Activated B cell treated with CpG ODN at 0.5 μM for 24 hours (primary cell): ENCODE data around the gene IRF2BP2. TPM values are rescaled to one million over a fixed set of nuclear protein-coding genes. Genes with fewer than 3 reads are reported as not detected.

Source experiments
- ATAC-seq: fragments of 200-7000 bp; cut with Tn5 transposase; one replicate; pipeline ENCODE4 v1.10.0; 2021; ENCODE audit warnings: low read depth, mild to moderate bottlenecking, moderate library complexity
- CTCF ChIA-PET: fragments of 350-600 bp; sonication (Branson Sonifier 250); formaldehyde crosslinking; loops from one replicate; lab custom pipeline; 2021; ENCODE audit warnings: antibody characterized with exemption; lab: Charles Lee
- POLR2A ChIA-PET: fragments of 350-600 bp; sonication (Branson Sonifier 250); formaldehyde crosslinking; loops from one replicate; lab custom pipeline; 2021; ENCODE audit warnings: antibody characterized with exemption; lab: Charles Lee
- DNase-seq: peaks from one replicate; pipeline ENCODE4 v3.0.0; 2022
- H3K27ac Mint-ChIP-seq: one replicate; pipeline ENCODE4 v1.8.0; 2020; ENCODE audit warnings: mixed read lengths
- H3K27me3 Mint-ChIP-seq: one replicate; pipeline ENCODE4 v1.8.0; 2021; ENCODE audit warnings: mixed read lengths
- H3K36me3 Mint-ChIP-seq: one replicate; pipeline ENCODE4 v1.8.0; 2021; ENCODE audit warnings: low read depth, mixed read lengths
- H3K4me1 Mint-ChIP-seq: one replicate; pipeline ENCODE4 v1.8.0; 2021; ENCODE audit warnings: mixed read lengths
- H3K4me3 Mint-ChIP-seq: one replicate; pipeline ENCODE4 v1.8.0; 2020; ENCODE audit warnings: mild to moderate bottlenecking, mixed read lengths
- H3K9me3 Mint-ChIP-seq: one replicate; pipeline ENCODE4 v1.8.0; 2020; ENCODE audit warnings: mixed read lengths
- CTCF ChIP-seq: fragments of 200-600 bp; IDR thresholded peaks from one replicate; pipeline ENCODE4 v1.8.0; 2022; ENCODE audit warnings: antibody characterized with exemption, mild to moderate bottlenecking
- intact Hi-C: fragments of 100-400 bp; cut with micrococcal nuclease; formaldehyde crosslinking; loops from one replicate; pipeline ENCODE4 v1.15.1; 2024
- total RNA-seq: library from RNA; stranded (reverse); gene quantifications from 2 replicates; pipeline ENCODE4 v1.2.3, GENCODE V29; 2022

IRF2BP2 gene
- total RNA-seq, 1 donor from 2014 or later: 121 TPM

GRCh38 chr1:234593109-234593508 lies 16.9 kb downstream of the IRF2BP2 start:
- no peaks in the 10 kb centered on the region for H3K27me3 Mint-ChIP-seq
- intact Hi-C loops: loop anchor here (2.0 kb wide), 1 partner anchor 48 kb away; no protein-coding TSS in a partner anchor
- H3K36me3 Mint-ChIP-seq: no peaks in the 10 kb centered on the region
- no peak overlapping the region for H3K27ac Mint-ChIP-seq
- H3K4me3 Mint-ChIP-seq: no peak overlapping the region
- POLR2A ChIA-PET: interaction anchor here (0.7 kb wide), 1 partner anchor 348 kb away, joined by 4 read pairs; no protein-coding TSS in a partner anchor
- H3K9me3 Mint-ChIP-seq: no peaks in the 10 kb centered on the region
- no peak for TF ChIP-seq CTCF
- DNase-seq (no peak), ATAC-seq (no peak)
- CTCF ChIA-PET: no interaction called here
- peaks cover 6% of the 10 kb centered on the region for H3K4me1 Mint-ChIP-seq

GRCh38 chr1:234592240-234592639 lies 17.7 kb downstream of the IRF2BP2 start:
- no peak for ATAC-seq
- no peaks in the 10 kb centered on the region for H3K36me3 Mint-ChIP-seq
- ChIA-PET POLR2A (interaction anchor here (0.7 kb wide), 1 partner anchor 16 kb away, joined by 5 read pairs; no protein-coding TSS in a partner anchor), CTCF (no interaction called here)
- no peaks in the 10 kb centered on the region for H3K4me1 Mint-ChIP-seq
- DNase-seq: no peak
- H3K4me3 Mint-ChIP-seq: no peak overlapping the region
- intact Hi-C loops: loop anchor here (2.0 kb wide), 1 partner anchor 47 kb away; no protein-coding TSS in a partner anchor
- no peaks in the 10 kb centered on the region for H3K27me3 Mint-ChIP-seq
- TF ChIP-seq CTCF: no peak
- H3K27ac Mint-ChIP-seq: no peak overlapping the region
- no peaks in the 10 kb centered on the region for H3K9me3 Mint-ChIP-seq

GRCh38 chr1:234591131-234591530 lies 18.8 kb downstream of the IRF2BP2 start:
- CTCF ChIA-PET: no interaction called here
- H3K4me3 Mint-ChIP-seq: no peak overlapping the region

DNA sequence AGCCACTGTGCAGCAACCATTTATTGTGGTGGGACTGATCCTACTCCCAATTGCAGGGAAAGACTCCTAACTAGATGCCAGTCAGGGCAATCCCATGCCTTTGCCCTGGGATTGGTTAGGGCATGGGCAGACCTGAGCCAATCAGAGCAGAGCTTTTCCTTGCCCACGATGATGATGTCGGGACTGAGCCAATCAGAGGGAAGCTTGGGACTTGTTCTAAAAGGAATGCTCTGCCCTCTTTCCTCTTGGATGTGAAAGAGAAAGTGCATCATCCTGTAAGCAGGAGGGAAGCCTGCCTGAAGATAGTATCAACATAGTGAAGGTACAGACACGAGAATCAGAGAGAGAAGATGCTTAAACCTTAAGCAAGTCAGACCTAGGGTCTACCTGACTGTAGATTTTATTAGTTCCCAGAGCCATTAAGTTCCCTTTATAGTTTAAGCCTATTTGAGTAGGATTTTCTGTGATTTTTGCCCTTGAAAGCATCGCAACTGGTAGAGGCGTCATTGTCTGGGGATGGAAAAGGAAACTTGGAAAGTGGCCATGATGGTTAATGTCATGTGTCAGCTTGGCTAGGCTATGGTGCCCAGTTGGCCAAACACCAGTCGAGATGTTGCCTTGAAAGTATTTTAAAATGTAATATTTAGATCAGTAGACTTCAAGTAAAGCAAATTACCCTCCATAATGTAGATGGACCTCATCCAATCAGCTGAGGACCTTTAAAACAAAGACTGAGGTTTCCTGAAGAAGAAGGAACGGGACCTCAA lies 19.9 kb downstream of the IRF2BP2 start:
- Mint-ChIP-seq H3K4me3 (no peak overlapping the region), H3K9me3 (no peaks in the 10 kb centered on the region), H3K36me3 (no peaks in the 10 kb centered on the region), H3K27me3 (no peaks in the 10 kb centered on the region), H3K4me1 (no peaks in the 10 kb centered on the region), H3K27ac (no peak overlapping the region)
- TF ChIP-seq CTCF: no peak
- intact Hi-C loops: no loop called here
- ChIA-PET CTCF (no interaction called here), POLR2A (interaction anchor here (1.3 kb wide), 1 partner anchor 60 kb away, joined by 3 read pairs; no protein-coding TSS in a partner anchor)
- DNase-seq: no peak
- no peak for ATAC-seq

More at GRCh38 chr1:234591131-234591530, 18.8 kb downstream of the IRF2BP2 start:
- intact Hi-C loops: no loop called here
- TF ChIP-seq CTCF: no peak
- ATAC-seq (no peak), DNase-seq (no peak)
- Mint-ChIP-seq H3K4me1 (no peaks in the 10 kb centered on the region), H3K27me3 (no peaks in the 10 kb centered on the region), H3K9me3 (no peaks in the 10 kb centered on the region), H3K27ac (no peak overlapping the region), H3K36me3 (no peaks in the 10 kb centered on the region)
- POLR2A ChIA-PET: interaction anchor here (1.3 kb wide), 1 partner anchor 61 kb away, joined by 3 read pairs; no protein-coding TSS in a partner anchor

DNA sequence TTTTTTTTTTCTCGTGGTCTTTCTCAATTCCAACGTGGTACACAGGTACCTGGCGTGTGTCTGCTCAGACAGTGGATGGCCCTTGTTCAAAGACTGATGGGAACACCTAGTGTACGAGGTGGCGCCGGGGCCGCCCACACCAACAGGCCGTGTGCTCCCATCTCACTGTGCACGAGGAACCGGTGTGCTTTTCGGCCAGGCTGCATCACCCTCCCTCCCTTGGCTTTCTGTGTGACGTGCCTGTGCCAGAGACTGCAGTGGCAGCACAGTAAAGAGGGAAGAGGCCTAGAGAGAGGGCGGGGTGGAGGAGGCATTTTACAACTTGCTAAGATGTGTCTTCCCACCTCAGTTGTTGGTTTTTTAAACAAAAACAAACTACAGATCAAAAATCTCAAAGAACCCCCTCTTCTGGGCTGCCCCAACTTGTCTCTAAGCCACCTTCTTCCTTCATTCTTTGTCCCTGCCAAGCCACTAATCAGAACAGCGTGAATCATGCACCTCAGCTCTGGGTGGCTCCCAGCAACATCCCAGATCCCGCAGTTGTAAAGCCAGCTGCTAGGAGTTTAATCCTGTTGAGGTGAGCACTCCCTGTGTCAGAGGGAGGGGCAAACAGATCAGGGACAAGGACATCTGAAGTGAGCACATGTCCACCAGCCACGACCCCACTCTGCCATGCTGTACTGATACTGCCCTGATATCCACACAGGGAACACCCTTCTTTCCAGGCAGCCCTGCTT lies 20.7 kb downstream of the IRF2BP2 start:
- intact Hi-C loops: no loop called here
- ATAC-seq (no peak), DNase-seq (no peak)
- Mint-ChIP-seq H3K36me3 (no peaks in the 10 kb centered on the region), H3K9me3 (no peaks in the 10 kb centered on the region), H3K4me3 (no peak overlapping the region), H3K27ac (no peak overlapping the region), H3K4me1 (no peaks in the 10 kb centered on the region), H3K27me3 (no peaks in the 10 kb centered on the region)
- ChIA-PET CTCF (no interaction called here), POLR2A (no interaction called here)
- TF ChIP-seq CTCF: no peak
